Spleen (tissue), 11 donors: Measurements from ENCODE around the gene AMER1. TPM values are rescaled to one million over a fixed set of nuclear protein-coding genes. Genes with fewer than 3 reads are reported as not detected.
A peak's percentile ranks its signal among the peaks of the same experiment; 100 is the strongest.

Experiments used
- DNase-seq: peaks from one replicate; pipeline ENCODE4 v3.0.0-alpha.2; 2020
- H3K27ac ChIP-seq, 8 donors: fragments of 200-600 bp; sonication (generic) in 7 of 8; 1 replicate in 4 of 8; 2 replicates in 4 of 8; pipeline versions ENCODE4 v1.5.0 to v1.8.0; 2016 to 2021; ENCODE audit warnings: inconsistent platforms in 4 of 8, mild to moderate bottlenecking in 4 of 8, moderate library complexity in 1 of 8
- H3K27me3 ChIP-seq, 7 donors: fragments of 200-600 bp; sonication (generic) in 6 of 7; replicated peaks in 1 of 7; 1 replicate in 4 of 7; 2 replicates in 3 of 7; pipeline versions ENCODE4 v1.5.0 to v1.8.0; 2016 to 2021; ENCODE audit warnings: inconsistent platforms in 3 of 7, mild to moderate bottlenecking in 1 of 7
- H3K36me3 ChIP-seq, 6 donors: fragments of 200-600 bp; sonication (generic) in 5 of 6; 1 replicate in 4 of 6; 2 replicates in 2 of 6; pipeline versions ENCODE4 v1.5.0 to v1.8.0; 2016 to 2021; ENCODE audit warnings: inconsistent platforms in 2 of 6
- H3K4me1 ChIP-seq, 6 donors: fragments of 200-600 bp; sonication (generic) in 5 of 6; 1 replicate in 3 of 6; 2 replicates in 3 of 6; pipeline versions ENCODE4 v1.5.0 to v1.8.0; 2016 to 2021; ENCODE audit warnings: inconsistent platforms in 3 of 6
- H3K4me3 ChIP-seq, 8 donors: fragments of 200-600 bp; sonication (generic) in 7 of 8; 1 replicate in 4 of 8; 2 replicates in 4 of 8; pipeline versions ENCODE4 v1.5.0 to v1.8.0; 2016 to 2021; ENCODE audit warnings: inconsistent platforms in 4 of 8, mild to moderate bottlenecking in 4 of 8, moderate library complexity in 2 of 8
- H3K9me3 ChIP-seq, 8 donors: fragments of 200-600 bp; sonication (generic) in 7 of 8; 1 replicate in 4 of 8; 2 replicates in 4 of 8; pipeline versions ENCODE4 v1.5.0 to v1.8.0; 2016 to 2021; ENCODE audit warnings: inconsistent platforms in 4 of 8
- POLR2A ChIP-seq, 3 donors: fragments of 450-650 bp; IDR thresholded peaks; one replicate each; pipeline ENCODE4 v1.5.1; 2017; ENCODE audit warnings: antibody characterized with exemption in 3 of 3, mild to moderate bottlenecking in 1 of 3
- POLR2AphosphoS5 ChIP-seq, 3 donors: sonication (generic); formaldehyde crosslinking; IDR thresholded peaks; one replicate each; pipeline ENCODE4 v1.5.1; 2017; ENCODE audit warnings: antibody characterized with exemption in 3 of 3
- WGBS, 5 donors: extraction: QIAGEN DNeasy Blood & Tissue Kit in 3 of 5; methylation state at CpG; one replicate each; pipeline versions ENCODE4 v1.1.5 to v1.1.7; 2013 to 2018; 5-methylcytosine and 5-hydroxymethylcytosine counted together
- intact Hi-C: fragments of 100-400 bp; cut with DNase I; formaldehyde crosslinking; loops from one replicate; pipeline ENCODE4 v1.15.0; 2023; ENCODE audit warnings: low total_unique reads
- polyA plus RNA-seq, 3 donors: library from polyadenylated mRNA; stranded (reverse); fragments of 200-250 nt; gene quantifications; one replicate each; pipeline ENCODE4 v1.2.1, GENCODE V29; 2013
- total RNA-seq, 7 donors: library from RNA; depleted of rRNA in 3 of 7; stranded (reverse); fragments of >200 nt in 3 of 7; fragmentation: NEBNext Ultra II Directional in 4 of 7; extraction: Animal tissue kit (Norgen Biotek cat#: 25700) in 4 of 7; gene quantifications; one replicate each; pipeline versions ENCODE4 v1.1.0 to v1.2.1, GENCODE V29; 2016 to 2021
- TF ChIP-seq, protein P1 (sequence below), 11 experiments: fragments of 200-600 bp in 7 of 11; fragments of 450-650 bp in 4 of 11; sonication (generic) in 4 of 11; IDR thresholded peaks in 8 of 11; conservative IDR thresholded peaks in 3 of 11; 1 replicate in 7 of 11; 2 replicates in 4 of 11; pipeline versions ENCODE4 v1.4.0 to v1.8.0; 2016 to 2021; ENCODE audit warnings: antibody characterized with exemption in 11 of 11, inconsistent platforms in 4 of 11, mild to moderate bottlenecking in 1 of 11
- donor health status: healthy with polysubstance abuse.
- donor health status: DM: no; HTN: no; CAD: no; lungs with moderate emphysema.
- donor health status: DM: no; HTN: no; CAD: no.
- donor health status: Bipolar disorder and iron deficiency.
- donor health status: healthy.
- donor health status: DM: no; HTN: no; CAD: no.
- donor health status: DM: yes; HTN: yes; CAD: no.

The AMER1 gene
- total and polyA plus RNA-seq, 10 donors = 0.50 to 6.4 (median 4.5) TPM

DNA sequence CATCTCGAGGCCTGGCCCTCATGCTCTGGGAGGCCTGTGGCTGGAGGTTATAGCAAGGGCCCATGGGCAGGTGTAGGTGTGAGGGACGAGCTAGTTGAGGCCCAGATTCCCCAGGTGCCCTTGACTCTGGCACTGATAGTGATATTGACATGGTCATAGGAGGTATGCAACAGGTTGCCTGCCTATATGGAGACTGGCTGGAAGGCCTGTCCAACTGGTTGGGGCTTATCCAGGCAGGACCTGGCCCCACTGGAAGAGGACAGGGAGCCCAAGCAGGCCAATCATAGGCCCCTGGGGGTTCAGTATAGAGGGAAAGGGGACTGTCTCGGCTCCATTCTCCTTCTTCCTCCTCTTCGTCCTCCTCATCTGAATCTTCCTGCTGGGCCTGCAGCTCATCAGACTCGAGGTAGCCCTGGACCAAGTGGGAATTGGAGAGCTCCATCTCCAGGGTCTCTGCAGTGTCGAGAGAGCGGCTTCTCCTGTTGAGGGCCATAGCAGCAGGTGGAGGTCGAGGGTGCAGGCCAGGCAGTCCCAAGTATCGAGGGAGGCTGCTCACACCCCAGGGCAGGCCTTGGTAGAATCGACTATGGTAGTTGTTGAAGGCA lies 15.3 kb downstream of the AMER1 start:
- Histone ChIP-seq H3K4me3 (no peak overlapping the region), H3K4me1 (no peaks in the 10 kb centered on the region), H3K27me3 (no peaks in the 10 kb centered on the region), H3K9me3 (no peaks in the 10 kb centered on the region), H3K27ac (no peak overlapping the region), H3K36me3 (peaks cover 0 to 47% (median 14%) of the 10 kb centered on the region in 6 donors)
- DNase-seq = no peak
- WGBS, 5 donors = 70 to 100% (median 91%) methylated on average over 1 to 10 of the region's 10 CpGs
- no peak for TF ChIP-seq POLR2AphosphoS5 (IDR thresholded peaks at IDR 0.05)
- no peak for TF ChIP-seq POLR2A (IDR thresholded peaks at IDR 0.05)
- TF ChIP-seq, protein P1, sequence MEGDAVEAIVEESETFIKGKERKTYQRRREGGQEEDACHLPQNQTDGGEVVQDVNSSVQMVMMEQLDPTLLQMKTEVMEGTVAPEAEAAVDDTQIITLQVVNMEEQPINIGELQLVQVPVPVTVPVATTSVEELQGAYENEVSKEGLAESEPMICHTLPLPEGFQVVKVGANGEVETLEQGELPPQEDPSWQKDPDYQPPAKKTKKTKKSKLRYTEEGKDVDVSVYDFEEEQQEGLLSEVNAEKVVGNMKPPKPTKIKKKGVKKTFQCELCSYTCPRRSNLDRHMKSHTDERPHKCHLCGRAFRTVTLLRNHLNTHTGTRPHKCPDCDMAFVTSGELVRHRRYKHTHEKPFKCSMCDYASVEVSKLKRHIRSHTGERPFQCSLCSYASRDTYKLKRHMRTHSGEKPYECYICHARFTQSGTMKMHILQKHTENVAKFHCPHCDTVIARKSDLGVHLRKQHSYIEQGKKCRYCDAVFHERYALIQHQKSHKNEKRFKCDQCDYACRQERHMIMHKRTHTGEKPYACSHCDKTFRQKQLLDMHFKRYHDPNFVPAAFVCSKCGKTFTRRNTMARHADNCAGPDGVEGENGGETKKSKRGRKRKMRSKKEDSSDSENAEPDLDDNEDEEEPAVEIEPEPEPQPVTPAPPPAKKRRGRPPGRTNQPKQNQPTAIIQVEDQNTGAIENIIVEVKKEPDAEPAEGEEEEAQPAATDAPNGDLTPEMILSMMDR (IDR thresholded peaks at IDR 0.05 in 8 of 11, conservative IDR thresholded peaks at IDR 0.05 in 3 of 11) = no peak
- intact Hi-C loops = no loop called here

DNA sequence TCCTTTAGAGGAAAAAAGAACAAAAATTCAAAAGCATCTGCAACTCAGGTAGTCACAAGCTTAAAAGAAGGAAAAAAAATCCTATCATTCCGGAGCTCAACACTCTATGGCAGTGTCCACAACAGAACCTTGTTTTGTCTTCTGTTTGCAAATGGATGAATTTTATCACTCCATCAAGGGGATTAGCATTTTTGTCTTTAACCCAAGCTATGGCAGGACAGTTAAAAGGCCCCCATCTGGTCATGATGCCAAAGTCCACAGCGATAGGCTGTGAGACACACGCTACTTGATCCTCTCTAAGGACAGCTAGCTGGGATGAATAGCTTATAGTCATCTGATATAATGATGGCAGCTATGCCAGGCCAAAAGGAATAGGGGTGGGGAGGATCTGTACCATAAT lies 16.6 kb downstream of the AMER1 start:
- no peak for DNase-seq
- no peaks in the 10 kb centered on the region for H3K27me3 ChIP-seq
- H3K9me3 ChIP-seq = no peaks in the 10 kb centered on the region
- no peak overlapping the region for H3K4me3 ChIP-seq
- TF ChIP-seq POLR2AphosphoS5 (IDR thresholded peaks at IDR 0.05) = no peak
- TF ChIP-seq, protein P1 (IDR thresholded peaks at IDR 0.05 in 8 of 11, conservative IDR thresholded peaks at IDR 0.05 in 3 of 11) = no peak
- TF ChIP-seq POLR2A (IDR thresholded peaks at IDR 0.05) = no peak
- no peaks in the 10 kb centered on the region for H3K4me1 ChIP-seq
- WGBS, 5 donors = 88 to 98% (median 91%) methylated on average over 3 of the region's 3 CpGs
- intact Hi-C loops = no loop called here
- H3K36me3 ChIP-seq = peaks cover 0 to 47% (median 14%) of the 10 kb centered on the region in 6 donors
- H3K27ac ChIP-seq = no peak overlapping the region

DNA sequence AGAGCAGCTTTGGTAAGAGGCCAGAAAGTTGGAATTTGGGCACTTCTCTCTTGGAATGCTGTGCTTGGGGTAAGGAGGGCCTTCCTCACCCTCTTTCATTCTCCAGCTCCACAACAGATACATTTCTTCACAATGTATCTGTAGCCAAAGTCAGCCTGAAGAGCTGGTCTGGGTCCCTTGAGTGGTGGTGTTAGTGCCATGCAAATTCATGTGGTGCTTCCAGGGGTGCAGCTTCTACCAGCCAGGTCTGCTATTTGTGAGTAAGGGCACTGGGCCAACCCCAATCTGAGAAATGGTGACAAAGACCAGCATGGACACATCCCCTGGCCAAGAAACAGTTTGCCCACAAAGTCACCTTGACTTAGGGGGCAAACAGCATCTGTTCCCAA lies 17.8 kb downstream of the AMER1 start:
- Histone ChIP-seq H3K27me3 (no peaks in the 10 kb centered on the region), H3K27ac (no peak overlapping the region), H3K9me3 (no peaks in the 10 kb centered on the region), H3K36me3 (peaks cover 0 to 39% (median 14%) of the 10 kb centered on the region in 6 donors), H3K4me3 (no peak overlapping the region), H3K4me1 (no peaks in the 10 kb centered on the region)
- TF ChIP-seq POLR2A (IDR thresholded peaks at IDR 0.05) (no peak), POLR2AphosphoS5 (IDR thresholded peaks at IDR 0.05) (no peak)
- TF ChIP-seq, protein P1 (IDR thresholded peaks at IDR 0.05 in 8 of 11, conservative IDR thresholded peaks at IDR 0.05 in 3 of 11) = no peak
- intact Hi-C loops = no loop called here
- DNase-seq = no peak

DNA sequence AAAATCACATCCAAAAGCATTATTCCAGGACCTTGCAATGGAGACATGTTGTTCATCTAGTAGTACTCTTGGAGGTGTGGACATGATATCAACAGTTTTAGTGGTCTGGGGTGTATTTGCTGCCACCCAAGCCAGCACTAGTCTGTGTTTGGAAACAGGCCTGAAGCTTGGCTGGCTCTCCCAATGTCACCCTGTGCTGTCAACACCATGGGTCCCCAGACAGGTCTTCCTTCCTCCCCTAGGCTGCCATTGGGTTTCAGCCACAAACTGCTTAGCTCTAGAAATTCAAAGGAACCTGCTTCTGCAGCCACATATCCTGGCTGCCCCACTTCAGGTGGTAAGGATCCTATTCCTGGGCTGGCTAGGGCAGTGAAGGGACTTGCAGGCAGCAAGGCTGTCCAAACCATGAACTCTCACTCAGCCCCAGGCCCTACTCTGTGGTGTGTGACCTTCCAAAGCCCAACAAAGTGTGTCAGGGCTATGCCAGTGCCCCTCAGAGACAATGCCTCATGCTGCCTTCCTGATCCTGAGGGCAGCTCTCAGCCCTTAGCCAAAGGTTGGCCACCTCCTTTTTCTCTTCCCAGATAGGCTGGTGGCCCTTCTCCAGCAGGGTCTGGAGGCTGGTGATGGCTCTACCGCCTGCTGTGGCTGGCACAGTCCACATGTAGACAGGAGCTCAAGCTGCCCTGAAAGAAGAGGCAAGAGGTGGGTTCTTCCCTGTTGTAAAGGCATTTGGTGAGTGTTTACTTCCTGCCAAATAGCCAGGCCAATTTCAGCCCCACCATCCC lies 18.3 kb downstream of the AMER1 start:
- 86 to 100% (median 86%) methylated on average over 1 of the region's 1 CpG for WGBS, 5 donors
- peak; percentile 42 for DNase-seq
- Histone ChIP-seq H3K36me3 (peaks cover 0 to 33% (median 13%) of the 10 kb centered on the region in 6 donors), H3K4me1 (no peaks in the 10 kb centered on the region), H3K4me3 (no peak overlapping the region), H3K27ac (no peak overlapping the region), H3K27me3 (no peaks in the 10 kb centered on the region), H3K9me3 (no peaks in the 10 kb centered on the region)
- intact Hi-C loops = no loop called here
- TF ChIP-seq POLR2A (IDR thresholded peaks at IDR 0.05) = no peak
- TF ChIP-seq, protein P1 (IDR thresholded peaks at IDR 0.05 in 8 of 11, conservative IDR thresholded peaks at IDR 0.05 in 3 of 11) = no peak
- no peak for TF ChIP-seq POLR2AphosphoS5 (IDR thresholded peaks at IDR 0.05)
